ENCODE data around the gene RAB29.
A peak's percentile ranks its signal among the peaks of the same experiment; 100 is the strongest.

RAB29 gene

GRCh38 chr1:205794011-205794730, 18.9 kb upstream of the RAB29 start:
- no peak for DNase-seq

GRCh38 chr1:205792961-205793673, 17.8 kb upstream of the RAB29 start:
- DNase-seq = no peak

DNA sequence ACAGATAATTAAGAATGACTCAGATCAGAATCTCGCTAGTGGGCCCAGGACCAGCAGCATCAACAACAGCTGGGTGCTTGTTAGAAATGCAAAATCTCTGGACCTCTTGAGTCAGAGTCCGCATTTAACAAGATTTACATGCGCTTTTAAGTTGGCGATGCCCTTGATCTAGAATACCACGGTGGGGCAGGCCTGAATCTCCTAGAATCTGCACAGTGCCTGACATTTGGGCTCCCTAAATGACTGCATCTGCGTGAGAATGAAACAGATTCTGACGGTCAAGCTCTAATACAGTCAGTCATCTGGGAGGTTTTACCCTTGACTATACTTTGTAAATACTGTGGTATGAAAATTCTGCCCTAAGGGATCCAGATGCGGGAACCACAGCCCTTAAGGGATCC, 17.2 kb upstream of the RAB29 start:
- DNase-seq = no peak

GRCh38 chr1:205791568-205792180, 16.4 kb upstream of the RAB29 start:
- DNase-seq = peak; percentile 46

DNA sequence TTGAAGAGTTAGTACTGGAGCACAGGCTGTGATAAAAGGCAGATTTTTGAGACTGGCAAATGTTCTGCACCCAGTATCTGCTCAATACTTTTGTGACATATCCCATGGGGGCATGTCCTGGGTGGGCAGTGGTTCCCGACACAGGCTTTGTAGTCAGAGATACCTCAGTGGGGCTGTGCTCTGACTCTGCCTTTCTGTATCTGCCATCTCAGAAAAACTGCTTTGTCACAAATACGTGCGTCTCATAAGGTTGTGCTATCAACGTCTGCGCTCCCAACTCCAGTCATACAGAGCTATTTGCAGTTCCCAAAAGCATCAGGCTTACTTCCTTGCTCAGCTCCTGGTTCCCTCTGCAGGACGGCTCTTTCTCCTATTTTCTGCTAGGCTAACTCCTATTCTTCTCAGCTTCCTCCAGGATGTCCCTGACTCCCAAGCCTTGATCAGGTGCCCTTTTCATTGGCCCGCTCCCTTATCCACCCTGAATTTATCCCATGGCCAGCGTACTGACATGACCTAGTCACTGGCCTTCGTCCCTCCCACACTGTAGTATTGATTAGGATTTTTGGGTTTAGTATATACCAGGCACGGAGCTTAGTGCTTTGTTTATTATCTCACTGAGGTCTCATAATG, 12.1 kb upstream of the RAB29 start:
- no peak for DNase-seq

DNA sequence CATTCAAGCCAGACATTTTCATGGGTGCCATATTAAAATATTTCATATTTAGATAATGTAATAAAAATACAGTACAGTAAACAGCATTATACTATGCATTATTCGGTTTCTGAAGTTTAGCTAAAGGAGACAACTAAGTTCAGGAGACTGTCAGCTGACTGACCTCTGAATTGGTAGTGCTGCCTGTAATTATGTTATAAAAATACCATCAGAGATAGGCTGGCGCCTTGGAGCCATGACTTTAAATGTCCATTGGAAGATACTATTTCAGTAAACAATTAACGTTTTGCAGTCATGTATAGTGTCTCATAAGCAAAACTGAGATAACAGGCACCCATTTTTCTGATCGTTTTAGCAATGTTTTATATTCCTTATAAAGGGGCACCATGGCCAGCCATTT, 11.3 kb upstream of the RAB29 start:
- DNase-seq = no peak

DNA sequence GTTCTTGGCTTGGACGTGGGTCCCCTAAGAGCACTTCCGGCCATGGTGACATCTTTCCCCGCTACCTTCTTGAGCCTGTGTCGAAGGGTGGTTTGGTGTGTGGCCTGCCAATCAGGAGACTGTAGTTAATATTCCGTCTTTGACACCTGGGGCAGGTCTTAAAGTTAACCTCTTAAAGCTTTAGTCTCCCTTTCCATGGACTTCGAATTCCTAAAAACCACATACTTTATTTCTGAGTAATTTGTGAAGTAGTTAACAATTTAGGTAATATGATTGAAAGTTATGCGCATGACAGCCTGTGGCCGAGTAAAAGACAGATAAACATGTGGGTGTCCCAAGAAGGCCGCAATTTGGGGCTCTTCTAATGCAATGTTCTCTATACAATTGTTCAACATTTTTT, 10.2 kb upstream of the RAB29 start:
- DNase-seq = no peak

GRCh38 chr1:205783904-205784303, 8.6 kb upstream of the RAB29 start:
- DNase-seq = no peak

GRCh38 chr1:205783433-205783795, 8.1 kb upstream of the RAB29 start:
- DNase-seq = no peak

DNA sequence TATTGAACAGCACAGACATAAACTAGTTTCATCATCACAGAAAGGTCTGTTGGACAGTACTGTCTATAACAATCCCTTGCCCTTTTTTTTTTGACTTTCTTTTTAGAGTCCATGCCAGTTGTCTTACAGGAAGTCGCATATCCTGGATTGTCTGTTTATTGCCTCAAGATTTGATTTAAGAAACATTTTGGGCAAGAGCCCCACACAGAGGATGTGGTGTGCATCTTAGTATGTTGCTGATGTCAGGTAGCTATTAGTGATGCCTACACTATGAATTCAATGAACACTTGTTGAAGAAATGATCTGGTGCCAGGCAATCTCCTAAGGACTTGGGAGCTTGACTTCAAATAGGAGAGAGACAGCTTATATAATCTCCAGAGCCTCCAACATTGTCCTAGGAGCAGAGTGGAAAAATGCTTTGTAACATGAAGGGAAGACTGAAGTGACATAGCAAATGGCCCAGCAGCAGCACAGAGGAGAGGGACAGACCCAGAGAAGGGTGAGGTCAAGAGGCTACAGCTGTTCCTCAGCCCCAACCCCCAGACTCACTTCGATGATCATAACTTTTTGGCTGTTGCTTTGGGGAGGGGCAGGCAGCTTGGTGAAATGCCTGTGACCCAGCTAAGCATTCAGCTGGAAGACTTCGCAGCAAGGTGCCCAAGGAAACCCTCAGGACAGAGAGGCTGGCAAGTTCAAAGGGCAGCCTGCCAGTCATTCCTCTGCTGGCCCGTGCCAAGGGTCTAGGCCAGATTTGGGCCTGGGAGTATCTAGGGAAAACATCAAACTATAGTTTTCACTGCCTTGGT, 7.5 kb upstream of the RAB29 start:
- no peak for DNase-seq

DNA sequence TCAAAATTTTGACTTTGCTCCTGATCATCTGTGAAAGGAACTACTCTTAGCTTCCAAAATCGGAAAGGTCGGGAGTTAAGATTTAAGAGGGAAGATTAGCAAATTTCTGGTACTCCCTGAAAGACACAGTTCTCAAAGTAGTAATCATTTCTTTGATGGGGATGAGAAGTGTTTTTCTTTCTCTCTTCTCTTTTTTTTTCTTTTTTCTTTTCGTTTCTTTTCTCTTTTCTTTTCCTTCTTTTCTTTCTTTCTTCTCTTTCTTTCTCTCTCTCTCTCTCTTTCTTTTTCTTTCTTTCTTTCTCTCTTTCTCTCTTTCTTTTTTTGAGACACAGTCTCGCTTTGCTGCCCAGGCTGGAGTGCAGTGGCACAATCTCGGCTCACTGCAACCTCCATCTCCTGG, 5.1 kb upstream of the RAB29 start:
- DNase-seq = no peak

DNA sequence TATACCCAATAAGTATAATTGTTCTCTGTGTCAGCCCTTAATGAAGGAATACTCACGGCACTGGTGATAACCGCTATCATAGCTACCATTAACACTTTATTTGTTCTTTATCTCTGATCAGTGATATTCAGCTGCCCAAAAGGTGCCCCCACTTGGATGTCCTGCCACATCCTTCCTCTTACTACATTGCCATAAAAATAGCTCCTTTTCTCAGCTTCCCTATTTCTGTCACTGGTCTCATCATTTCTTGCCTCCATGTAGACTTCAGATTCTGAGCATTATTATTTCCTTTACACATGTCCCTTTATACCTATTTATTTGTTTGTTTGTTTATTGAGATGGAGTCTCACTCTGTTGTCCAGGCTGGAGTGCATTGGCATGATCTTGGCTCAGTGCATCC, 2.7 kb upstream of the RAB29 start:
- DNase-seq = no peak

DNA sequence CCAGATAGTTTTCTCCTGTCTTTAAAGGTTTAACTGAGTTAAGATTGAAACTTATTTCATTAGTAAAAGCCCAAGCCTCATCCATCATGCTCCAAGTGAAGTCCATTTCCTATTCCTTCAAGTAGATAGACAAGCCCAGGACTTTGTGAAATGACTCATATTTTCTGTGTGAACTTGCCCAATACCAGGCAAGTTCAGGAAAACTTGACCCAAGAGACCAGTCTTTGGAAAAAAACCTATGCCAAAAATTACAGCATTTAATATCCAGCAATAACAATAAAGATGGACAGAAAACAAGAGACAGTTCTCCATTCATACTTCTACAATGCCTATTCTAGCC, 405 bp upstream of the RAB29 start:
- DNase-seq = peak; percentile 81

DNA sequence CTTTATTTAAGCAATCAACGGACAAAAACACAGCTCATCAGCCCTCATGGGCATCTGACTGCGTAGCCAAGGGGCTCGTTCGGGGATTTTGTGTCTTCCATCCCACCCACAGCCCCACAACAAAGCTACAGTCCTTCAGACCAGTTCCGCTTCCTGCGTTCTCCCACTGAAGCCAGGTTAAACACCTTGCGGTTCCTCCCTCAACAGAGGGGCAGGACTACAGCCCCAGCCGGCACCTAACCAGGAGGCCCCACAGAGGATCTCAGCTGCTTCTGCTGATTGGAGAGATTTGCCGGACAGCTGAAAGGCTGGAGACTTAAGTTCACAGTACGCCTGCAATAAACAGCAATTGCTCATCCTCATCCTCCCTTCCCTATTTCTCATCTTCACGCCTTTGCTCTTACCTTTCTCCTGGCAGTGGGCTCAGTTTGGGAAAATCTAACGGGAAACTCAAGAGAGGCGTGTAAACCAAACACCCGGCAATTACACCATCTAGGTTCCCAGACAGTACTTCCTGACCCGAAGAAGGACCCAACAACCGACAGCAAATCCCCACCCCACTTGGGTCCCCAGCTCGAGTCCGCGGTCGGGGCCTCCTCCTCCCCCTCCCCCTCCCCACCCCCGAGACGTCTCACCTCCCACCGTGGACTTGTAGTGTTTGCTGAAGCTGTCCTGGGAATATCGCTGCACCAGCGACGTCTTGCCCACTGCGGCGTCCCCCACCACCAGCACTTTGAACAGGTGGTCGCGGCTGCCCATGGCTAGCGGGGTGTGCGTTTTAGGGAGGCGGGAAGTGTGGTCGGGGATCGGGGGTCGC, 876 bp downstream of the RAB29 start:
- no peak for DNase-seq

DNA sequence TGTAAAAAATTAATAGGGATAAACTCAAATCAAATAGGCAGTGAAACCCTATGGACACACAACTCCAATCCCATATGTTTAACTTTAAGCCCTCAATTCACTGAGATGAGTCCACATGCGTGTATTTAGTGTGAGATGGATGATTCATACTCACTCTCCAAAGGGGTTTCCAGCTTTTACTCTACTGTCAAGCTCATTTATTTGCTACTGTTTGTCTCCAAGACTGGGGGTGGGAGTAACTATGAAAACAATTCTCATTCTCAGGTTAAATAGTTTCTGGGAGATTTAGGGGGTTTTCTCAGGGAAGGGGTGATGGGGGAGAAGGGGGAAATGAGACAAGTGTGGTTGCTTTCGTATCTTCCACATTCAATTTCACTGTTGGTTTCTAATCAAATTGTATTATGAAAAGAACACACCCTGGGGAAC, 2.7 kb downstream of the RAB29 start:
- DNase-seq = no peak

DNA sequence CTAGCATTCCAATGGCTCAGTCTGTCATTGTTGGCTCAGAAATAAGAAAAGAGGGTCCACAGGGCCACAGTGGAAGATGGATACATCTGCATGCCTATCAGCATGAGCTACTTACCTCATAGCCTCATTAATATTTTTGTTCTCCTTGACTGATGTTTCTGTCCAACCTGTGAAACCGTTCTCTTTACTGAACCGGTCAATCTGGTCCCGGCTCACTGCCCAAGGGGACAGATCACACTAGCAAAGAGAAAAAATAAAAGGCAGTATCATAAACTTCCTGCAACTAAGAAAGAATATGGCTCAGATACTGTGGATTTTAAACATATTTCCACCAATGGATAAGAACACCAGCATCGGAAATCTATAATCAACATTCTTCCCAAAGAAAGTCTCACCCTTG, 4.7 kb downstream of the RAB29 start:
- no peak for DNase-seq

DNA sequence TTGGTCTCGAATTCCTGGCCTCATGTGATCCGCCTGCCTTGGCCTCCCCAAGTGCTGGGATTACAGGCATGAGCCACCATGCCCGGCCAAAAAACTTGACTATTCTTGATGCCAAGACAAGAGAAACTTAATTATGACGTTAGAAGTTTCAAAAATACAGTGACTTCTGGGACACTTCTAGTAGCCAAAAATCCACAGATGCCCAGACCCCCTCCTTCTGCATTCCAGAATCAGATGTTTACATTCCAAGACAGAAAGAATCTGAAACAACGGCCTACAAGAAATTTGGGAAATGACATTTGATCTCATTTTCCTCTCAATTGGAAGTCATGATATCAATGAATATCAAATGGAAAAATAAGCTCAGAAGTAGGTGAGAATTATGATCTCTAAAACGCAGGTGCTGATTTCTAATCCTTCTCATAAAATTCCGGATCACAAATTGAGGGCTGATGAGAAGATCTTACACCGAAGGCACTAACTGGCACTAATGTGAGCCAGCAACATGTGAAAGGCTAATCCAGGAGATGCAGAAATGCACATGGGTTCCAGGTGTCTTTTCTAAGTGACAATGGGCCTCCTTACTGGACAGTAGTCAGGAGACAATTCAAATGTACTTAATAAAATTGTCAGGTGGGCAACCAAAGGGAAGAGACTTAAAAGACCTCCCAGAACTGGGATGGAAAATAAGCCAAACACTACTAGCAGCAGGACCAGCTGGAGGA, 5.5 kb downstream of the RAB29 start:
- no peak for DNase-seq

- DNase-seq = no peak
These were observed 8.0 kb downstream of the RAB29 start for GRCh38 chr1:205767248-205767647.

GRCh38 chr1:205766570-205766969, 8.7 kb downstream of the RAB29 start:
- DNase-seq = no peak

DNA sequence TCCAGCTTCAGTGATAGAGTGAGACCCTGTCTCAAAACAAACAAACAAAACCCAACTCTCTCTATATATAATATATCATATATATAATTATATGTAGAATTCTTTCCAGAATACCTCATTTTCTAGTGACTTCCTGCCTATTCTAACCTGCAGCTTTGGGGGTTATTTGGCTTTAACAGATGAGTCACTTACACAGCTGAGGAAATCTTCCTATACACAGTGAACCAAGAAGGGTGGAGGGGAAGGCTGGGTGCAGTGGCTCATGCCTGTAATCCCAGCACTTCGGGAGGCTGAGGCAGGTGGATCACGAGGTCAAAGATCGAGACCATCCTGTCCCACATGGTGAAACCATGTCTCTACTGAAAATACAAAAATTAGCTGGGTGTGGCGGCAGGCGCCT, 9.2 kb downstream of the RAB29 start:
- peak; percentile 9 for DNase-seq

DNA sequence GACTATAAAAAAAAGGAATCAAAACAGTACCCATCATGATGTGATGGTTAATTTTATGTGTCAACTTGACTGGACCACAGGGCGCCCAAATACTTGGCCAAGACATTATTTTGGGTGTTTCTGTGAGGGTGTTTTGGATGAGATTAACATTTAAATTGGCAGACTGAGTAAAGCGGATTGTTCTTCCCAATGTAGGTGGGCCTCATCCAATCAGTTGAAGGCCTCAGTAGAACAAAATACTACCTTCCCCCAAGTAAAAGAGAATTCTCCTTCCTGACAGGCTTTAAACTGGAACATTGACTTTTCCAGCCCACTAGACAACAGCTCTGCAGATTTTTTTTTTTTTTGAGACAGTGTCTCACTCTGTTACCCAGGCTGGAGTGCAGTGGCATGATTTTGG, 10.7 kb downstream of the RAB29 start:
- DNase-seq = no peak

DNA sequence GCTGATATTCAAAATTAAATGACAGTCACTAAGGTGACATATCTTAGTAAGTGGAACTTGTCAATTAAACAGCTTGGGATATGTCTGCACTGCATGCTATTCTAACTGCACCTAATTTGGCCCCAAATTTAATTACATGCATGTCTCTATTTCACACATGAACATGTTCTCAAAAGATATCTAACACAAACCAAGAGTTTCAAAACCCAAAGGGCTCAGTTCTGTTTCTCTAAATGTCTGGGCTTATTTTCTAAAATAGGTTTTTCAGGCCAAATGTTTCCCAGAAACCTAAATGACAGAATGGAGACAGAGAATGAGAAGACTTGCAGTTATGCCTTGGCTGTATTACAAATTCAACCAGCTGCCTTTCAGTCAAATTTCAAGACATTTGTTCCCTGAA, 11.3 kb downstream of the RAB29 start:
- DNase-seq = no peak

Measured in NCI-H226 (cell line).